HG03045 (cell line): ENCODE data around the gene CCDC121.
A peak's percentile ranks its signal among the peaks of the same experiment; 100 is the strongest.
"Not testable (repeated sequence)": the region's sequence is repeated elsewhere in the genome, so short reads cannot be mapped to it uniquely, and the experiment has no call there.

Experiments
- ATAC-seq: cut with Tn5 transposase; IDR thresholded peaks from one replicate; pipeline ENCODE4 v1.9.1; 2021; ENCODE audit warnings: mild to moderate bottlenecking, moderate library complexity; ENCODE audit not compliant: unreplicated experiment

The CCDC121 gene

GRCh38 chr2:27638037-27638637, 9.3 kb upstream of the CCDC121 start:
- no peak for ATAC-seq

DNA sequence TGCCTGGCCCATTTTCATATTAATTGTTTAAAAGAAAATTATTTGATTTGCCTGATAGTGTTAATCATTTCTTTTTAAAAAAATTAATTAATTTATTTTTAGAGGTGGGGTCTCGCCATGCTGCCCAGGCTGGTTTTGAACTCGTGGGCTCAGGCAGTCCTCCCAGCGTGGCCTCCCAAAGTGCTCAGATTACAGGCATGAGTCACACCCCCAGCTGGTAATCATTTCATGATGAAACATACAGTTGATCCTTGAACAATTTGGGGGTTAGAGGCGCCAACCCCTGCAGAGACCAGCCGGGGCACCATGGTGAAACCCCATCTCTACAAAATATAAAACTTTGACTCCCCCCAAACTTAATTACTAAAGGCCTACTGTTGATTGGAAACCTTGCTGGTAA, 8.0 kb upstream of the CCDC121 start:
- no peak for ATAC-seq

DNA sequence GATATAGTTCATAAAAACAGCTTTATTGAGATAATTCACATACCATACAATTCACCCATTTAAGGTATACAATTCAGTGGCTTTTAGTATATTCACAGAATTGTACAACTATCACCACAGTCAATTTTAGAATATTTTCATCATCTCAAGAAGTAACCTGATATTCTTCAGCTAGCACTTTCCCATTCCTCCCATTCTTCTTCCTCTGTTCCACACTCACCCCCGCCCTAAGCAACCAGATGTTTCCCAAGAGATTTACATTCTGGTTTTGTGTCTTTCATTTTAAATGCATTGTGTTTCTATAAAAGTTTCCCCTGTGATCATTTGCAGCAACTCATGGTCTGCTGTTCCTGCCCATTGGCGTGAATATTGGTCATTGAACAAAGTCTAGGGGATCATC, 5.5 kb upstream of the CCDC121 start:
- ATAC-seq: no peak

DNA sequence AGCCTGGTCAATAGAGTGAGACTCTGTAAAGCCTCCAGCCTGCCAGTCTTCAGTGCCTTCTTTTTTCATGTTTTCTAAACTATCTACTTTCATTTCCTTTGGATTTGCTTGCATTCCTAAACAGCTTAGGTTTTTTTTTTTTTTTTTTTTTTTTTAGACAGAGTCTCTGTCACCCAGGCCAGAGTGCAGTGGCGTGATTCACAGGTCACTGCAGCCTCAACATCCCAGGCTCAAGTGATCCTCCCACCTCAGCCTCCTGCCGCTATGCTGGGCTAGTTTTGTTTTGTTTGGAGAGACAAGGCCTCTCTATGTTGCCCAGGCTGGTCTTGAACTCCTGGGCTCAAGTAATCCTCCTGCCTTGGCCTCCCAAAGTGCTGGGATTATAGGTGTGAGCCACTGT, 1.4 kb upstream of the CCDC121 start:
- ATAC-seq: not testable (repeated sequence)

DNA sequence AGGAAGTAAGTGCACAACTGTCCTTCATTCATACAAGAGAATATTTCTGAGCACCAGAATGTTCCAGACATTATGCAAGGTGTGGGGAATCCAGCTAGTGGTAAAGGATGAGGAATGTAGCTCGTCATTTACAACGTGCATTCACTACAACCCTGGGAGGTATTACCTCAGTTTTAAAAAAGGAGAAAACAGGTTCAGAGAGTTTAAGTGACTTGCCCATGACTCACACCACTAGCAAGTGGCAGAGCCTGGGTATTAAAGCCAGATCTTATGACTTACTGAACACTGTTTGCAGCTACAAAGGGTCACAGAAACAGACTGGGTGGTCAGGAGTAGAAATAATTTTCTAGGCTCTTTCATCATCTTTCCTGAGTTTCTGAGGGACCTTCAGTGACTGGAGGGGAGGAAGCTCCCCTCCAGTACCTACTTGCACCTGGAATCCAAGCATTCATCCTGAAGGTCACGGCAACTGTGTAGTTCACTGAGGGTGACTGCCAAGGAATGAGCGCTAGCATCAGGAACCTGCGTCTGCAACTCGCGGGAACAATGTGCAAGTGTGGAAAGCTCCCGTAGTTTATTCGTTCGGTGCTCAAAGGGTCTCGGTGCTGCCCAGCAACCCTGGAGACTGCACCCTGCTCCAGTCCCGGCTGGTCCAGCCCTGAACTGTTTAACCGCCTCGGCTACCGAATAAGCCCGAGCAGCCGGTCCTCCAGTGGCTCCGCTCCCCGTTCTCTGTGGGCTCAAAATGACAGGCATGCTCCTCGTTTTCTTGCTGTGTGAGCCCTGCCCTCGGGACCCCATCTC, 647 bp downstream of the CCDC121 start:
- peak; percentile 20 for ATAC-seq

GRCh38 chr2:27626921-27627320, 1.9 kb downstream of the CCDC121 start:
- ATAC-seq: not testable (repeated sequence)

GRCh38 chr2:27626323-27626722, 2.5 kb downstream of the CCDC121 start:
- not testable (repeated sequence) for ATAC-seq

DNA sequence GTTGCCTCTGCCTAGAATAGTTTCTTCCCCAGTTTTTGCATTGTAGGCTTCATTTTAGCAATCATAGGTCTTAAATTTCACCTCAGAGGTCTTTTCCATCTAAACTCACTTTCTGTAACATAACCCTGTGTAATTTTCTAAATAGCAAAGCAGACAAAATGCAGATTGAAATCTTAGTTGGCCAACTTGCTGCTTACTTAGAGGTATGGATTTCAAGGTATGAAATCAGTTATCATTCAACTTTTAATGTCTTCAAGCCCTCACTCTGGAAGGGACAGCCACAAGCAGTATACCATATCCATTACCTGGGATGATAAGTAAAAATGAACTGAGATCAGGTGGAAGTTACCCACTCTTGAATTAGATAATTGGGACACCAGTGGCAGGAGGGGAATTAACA, 3.9 kb downstream of the CCDC121 start:
- no peak for ATAC-seq

GRCh38 chr2:27622921-27623384, 5.9 kb downstream of the CCDC121 start:
- ATAC-seq: no peak

DNA sequence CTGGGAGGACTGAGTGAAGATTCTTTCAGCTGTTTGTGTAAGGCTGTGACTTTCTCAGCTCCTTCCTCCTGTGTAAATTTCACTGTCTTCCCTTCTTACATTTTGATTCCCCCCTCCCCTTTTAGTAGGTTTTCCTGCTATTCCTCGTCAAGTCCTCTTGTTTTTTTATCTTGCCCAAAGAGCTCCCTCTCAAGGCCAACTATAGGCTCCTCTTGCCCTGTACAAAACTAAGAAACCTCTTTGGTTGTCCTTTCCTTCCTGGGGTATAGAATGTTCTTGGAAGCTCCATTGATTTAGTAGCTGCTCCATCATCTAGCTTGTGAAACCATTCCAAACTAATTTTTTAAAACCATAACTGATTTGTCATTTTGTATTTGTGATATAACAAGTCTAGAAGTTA, 7.3 kb downstream of the CCDC121 start:
- no peak for ATAC-seq

GRCh38 chr2:27615316-27615715, 13.5 kb downstream of the CCDC121 start:
- ATAC-seq: no peak

- no peak for ATAC-seq
These were observed 14.8 kb downstream of the CCDC121 start for GRCh38 chr2:27613985-27614384.

DNA sequence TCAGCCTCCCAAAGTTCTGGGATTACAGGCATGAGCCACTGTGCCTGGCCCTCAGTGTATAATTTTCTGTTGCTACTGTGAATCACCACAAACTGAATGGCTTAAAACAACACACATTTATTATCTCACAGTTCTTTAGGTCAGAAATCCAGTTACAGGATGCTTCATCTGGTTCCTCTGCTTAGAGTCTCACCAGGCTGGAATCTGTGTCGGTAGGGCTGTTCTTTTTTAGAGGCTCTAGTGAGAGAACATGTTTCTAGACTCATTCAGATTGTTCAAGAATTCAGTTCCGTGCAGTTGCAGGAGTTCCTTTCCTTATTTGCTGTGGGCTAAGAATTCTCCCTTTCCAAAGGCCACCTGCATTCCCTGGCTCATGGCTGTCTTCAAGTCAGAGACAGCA, 22.2 kb downstream of the CCDC121 start:
- ATAC-seq: no peak

DNA sequence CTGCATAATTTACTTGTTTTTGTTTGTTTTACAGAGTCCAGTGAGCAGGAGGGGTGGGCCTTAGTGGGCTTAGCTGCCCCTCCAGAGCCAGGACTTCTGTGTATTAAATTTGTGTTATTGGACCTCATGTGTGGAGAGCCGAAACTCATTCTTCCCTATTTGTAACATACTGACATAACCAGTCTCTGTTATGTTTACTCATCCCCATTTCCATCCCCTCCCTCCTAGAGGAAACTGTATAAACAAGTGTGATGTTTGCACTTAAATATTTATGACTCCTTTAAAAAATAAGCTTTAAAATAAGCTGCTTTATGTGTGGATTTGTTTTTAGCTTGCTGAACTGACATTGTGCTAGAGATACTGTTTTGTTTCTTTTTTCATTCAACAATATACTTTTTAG, 32.2 kb downstream of the CCDC121 start:
- ATAC-seq: no peak

DNA sequence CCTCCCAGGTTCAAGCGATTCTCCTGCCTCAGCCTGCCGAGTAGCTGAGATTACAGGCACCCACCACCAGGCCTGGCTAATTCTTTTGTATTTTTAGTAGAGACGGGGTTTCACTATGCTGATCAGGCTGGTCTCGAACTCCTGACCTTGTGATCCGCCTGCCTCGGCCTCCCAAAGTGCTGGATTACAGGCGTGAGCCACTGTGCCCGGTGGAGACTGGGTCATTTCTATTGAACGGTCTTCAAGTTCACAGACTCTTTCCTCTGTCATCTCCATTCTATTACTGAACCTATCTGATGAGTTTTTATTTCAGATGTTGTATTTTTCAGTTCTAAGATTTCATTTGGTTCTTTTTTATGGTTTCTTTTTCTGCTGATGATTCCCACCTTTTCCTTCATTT, 33.4 kb downstream of the CCDC121 start:
- not testable (repeated sequence) for ATAC-seq

GRCh38 chr2:27594020-27594703, 34.6 kb downstream of the CCDC121 start:
- ATAC-seq: not testable (repeated sequence)

- ATAC-seq: no peak
These were observed 35.6 kb downstream of the CCDC121 start for GRCh38 chr2:27593240-27593639.

DNA sequence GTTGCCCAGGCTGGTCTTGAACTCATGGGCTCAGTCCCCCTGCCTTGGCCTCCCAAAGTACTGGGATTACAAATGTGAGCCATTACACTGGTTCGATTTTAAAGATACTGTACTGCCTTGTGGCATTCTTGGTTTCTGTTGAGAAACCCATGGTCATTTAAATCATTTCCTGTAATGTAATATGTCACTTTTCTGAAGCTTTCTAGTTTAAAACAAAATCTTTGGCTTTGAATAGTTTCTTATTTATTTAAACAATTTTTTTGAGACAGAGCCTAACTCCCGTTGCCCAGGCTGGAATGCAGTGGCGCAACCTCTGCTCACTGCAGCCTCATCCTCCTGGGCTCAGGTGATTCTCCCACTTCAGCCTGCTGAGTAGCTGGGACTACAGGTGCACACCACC, 37.1 kb downstream of the CCDC121 start:
- no peak for ATAC-seq

GRCh38 chr2:27588308-27588707, 40.5 kb downstream of the CCDC121 start:
- ATAC-seq: no peak

DNA sequence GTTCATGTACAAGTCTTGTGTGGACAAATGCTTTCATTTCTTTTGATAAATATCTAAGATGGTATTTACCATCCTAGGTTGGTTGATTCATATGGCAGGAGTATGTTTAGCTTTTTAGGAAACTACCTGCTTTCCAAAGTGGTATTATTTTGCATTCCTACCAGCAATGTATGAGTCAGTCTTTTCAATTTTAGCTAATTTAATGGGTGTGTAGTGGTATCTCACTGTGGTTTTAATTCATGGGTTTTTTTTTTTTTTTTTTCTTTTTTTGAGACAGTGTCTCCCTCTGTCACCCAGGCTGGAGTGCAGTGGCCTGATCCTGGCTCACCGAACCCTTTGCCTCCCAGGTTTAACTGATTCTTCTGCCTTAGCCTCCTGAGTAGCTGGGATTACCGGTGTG, 41.8 kb downstream of the CCDC121 start:
- no peak for ATAC-seq

DNA sequence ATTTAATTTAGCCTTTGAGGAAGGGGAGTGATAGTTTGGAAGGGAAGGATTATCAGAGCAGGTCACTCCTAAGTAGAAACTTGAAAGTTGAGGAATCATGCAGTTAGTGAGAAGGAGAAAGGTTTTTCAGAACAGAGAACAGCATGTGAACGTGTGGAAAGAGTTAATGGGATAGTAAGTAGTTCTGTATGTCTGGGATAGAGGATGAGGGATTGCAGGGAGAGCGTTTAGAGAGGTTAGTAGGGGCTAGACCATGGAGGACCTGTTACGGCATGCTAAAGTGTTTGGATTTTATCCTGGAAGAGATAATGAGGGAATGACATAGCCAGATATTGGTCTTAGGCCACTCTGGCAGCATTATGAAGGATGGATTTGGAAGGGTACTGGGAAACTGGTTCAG, 44.2 kb downstream of the CCDC121 start:
- ATAC-seq: no peak

DNA sequence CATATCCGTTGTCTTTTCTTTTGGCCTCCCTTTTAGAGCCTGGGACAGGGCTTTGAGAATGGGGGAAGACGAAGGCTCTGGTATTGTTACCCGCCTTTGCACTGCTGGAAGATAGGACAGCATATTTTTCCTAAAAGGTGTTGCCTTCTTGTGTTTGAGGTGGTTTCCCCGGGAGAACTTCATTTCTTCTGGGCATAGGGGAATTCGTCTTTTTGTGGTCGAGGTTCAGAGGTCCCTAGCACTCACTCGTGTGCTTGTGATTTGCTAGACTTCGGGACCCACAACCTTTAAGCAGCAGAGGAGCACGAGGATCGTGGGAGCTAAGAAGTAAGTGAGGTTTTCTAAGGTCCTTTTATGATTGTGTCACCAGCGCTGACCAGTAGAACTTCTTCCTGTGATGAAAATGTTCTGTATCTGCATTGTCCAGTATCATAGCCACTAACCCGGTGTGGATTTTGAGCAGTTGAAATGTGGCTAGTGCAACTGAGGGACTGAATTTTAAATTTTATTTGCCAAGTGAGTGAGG, 45.4 kb downstream of the CCDC121 start:
- ATAC-seq: peak; percentile 2
